Measurements from ENCODE around the gene MED25.

MED25 gene

DNA sequence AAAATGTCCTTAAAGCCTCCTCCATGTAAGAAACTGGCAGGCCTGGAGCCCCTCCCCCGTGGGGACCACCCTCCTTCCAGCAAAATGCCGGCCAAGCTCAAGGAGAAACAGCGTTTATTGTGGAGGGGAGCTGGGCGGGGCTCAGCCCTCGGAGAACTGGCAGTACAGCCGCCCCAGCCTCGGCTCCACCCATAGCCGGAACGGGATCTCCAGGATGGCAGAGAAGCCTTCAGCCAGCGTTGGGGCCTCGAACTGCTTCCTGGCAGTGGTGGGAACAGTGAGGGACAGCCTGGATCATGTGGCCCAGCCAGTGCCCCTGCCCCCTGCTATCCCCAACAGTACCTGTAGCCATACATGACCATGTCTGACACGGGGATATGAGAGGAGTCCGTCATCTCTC is 43.0 kb downstream of the MED25 start:
- in situ Hi-C loops (cut with HindIII; ENCODE audit: low pct_unique_long_range_greater_than_20kb, low sequenced_read_pairs), result no loop called here
- peak; percentile 47 for DNase-seq (ENCODE audit: low read depth in 1 of 2, low spot score in 1 of 2)
- no peak for TF ChIP-seq JUND (IDR thresholded peaks at IDR 0.05; ENCODE audit: low read depth)

DNA sequence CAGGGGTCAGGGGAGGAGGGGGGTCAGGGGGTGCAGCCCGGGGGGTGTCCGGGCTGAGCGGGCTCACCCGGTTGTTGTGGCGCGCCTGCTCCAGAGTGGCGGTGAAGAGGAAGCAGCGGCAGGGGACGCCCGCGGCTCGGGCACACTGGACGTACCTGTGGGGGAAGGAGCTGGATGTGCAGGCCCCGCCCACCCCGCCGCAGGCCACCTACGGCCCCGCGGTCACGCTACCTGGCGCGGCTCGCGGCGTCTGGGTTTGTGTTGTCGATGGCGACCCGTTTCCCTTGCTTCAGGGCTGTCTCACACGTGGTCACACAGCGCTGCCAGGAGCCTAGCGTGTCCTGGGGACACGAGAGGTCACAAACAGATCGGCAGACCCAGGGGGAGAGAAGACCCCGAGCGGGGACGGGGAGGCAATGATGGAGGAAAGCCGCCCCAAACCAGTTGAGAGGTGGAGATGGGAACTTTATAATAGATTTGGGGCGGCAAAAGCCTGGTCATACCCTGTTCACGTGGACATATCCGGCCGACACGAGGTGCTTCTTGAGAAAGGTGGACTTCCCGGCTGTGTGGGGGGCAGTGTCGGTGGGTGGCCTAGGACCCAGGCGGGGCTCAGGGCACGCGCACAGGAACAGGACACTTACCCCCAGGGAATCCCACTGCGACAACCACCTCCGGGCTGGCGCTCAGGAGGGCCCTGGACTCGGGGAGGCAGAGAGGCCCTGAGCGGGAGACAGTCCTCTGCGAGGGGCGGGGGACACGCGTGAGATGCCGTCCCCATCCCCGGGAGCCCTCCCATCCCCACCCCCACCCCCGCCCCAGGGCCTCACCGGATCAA is 43.7 kb downstream of the MED25 start:
- in situ Hi-C loops (cut with HindIII; ENCODE audit: low pct_unique_long_range_greater_than_20kb, low sequenced_read_pairs), result no loop called here

DNA sequence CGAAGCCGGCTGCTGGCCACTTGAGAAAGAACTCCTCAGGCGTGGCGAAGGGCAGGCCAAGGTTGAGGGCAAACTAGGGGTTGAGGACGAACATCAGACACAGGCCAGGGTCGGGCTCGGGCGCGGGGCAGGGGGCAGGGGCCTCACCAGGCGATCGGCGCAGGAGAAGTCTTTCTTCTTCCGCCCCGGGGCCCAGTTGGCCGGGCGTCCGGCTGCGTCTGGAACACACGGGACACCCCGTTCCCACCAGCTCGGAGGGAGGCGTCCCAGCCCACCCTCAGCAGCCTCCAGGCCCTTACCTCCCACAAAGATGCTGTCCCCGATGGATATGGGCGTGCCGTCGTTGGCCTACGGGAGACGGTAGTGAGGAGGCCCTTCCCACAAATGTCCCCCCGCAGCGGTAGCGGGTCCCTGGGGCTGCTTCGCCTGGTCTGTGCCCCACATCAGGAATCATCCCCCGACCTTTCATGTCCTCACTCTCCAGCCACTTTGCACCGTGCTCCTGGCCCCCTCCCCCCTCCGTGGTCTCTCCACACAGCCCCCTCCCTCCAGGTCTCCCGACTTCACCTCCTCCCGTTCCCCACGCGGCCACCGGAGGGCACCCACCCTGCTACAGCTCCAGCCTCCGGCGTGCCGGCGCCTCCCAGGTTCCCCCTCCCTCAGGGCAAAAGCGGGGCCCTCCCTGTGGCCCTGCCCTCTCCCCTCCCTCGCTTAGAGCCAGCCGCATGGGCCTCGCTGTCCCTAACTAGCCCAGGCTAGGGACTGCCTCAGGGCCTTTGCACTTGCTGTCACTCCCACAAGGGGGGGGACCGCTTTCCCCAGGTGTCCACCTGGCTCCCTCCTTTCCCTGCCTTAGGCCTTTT is 44.5 kb downstream of the MED25 start:
- DNase-seq (ENCODE audit: low read depth in 1 of 2, low spot score in 1 of 2), result no peak
- in situ Hi-C loops (cut with HindIII; ENCODE audit: low pct_unique_long_range_greater_than_20kb, low sequenced_read_pairs), result no loop called here
- TF ChIP-seq JUND (IDR thresholded peaks at IDR 0.05; ENCODE audit: low read depth), result no peak

More for the DNA sequence above, 43.7 kb downstream of the MED25 start:
- DNase-seq (ENCODE audit: low read depth in 1 of 2, low spot score in 1 of 2), result no peak
- TF ChIP-seq JUND (IDR thresholded peaks at IDR 0.05; ENCODE audit: low read depth), result no peak

DNA sequence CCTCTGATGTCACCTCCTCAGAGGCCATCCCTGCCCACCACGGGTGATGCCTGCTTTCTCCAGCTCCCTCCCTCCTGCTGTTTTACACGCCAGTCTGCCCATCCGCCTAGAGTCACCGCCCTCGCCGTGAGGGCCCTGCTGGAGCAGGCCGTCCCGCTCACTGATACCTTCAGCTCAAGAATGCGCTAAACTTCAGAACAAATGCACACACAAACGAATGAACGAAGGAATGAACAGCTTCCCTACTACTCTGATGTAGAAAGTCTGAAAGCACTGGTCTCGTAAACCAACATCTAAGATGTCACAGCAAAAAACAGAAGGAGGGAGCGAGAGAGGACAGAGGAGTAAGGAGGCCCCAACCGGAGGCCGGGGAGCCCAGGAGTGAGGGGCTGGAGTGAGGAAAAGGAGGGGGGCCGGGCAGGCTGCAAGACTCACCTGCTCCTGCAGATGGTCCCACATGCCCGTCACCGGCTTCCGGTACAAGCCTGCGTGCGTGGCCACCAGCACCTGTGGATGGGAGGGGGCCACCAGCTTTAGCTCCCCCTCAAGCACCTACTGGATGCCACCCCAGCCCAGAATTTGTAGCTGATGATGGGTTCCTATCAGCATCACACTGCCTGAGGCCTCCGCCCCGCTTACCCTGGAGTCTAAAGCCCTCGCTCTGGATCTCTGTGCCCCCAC is 45.3 kb downstream of the MED25 start:
- in situ Hi-C loops (cut with HindIII; ENCODE audit: low pct_unique_long_range_greater_than_20kb, low sequenced_read_pairs), result no loop called here
- no peak for DNase-seq (ENCODE audit: low read depth in 1 of 2, low spot score in 1 of 2)
- no peak for TF ChIP-seq JUND (IDR thresholded peaks at IDR 0.05; ENCODE audit: low read depth)

DNA sequence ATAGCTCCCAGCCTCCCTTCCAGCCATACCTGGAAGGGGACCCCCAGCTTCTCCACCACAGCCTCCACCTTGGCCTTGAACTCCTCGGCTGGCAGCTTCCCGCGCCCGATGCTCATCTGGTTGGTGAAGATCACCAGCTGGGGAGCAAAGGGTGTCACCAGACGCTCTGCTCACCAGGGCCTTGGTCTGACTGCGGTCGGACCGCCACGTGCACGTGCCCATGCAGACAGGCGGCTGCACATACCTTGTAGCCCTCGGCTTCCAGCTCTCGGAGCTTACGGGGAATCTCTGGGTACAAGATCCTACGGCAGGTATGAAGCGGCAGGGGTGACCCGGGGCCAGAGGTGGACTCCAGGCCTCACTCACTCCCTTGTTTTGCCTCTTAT is 45.8 kb downstream of the MED25 start:
- no peak for TF ChIP-seq JUND (IDR thresholded peaks at IDR 0.05; ENCODE audit: low read depth)
- in situ Hi-C loops (cut with HindIII; ENCODE audit: low pct_unique_long_range_greater_than_20kb, low sequenced_read_pairs), result no loop called here
- DNase-seq (ENCODE audit: low read depth in 1 of 2, low spot score in 1 of 2), result no peak

DNA sequence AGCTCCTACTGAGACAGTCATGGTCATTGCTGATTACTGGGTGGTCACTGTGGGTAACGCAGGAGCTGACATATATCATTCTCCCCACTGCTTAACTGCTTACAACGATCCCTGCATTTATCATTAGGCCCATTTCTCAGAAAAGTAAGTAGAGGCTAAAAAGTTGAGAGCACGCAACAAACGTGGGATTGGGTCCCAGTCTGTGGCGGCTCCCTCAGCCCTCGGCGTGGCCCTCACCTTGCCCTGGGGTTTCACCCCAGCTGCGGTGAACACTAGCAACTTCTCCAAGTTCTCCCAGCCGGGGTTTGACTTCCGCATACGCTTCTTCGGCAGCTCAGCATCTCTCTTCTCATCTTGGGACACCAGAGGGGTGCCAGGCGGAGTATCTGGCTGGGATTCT is 46.8 kb downstream of the MED25 start:
- no peak for TF ChIP-seq JUND (IDR thresholded peaks at IDR 0.05; ENCODE audit: low read depth)
- in situ Hi-C loops (cut with HindIII; ENCODE audit: low pct_unique_long_range_greater_than_20kb, low sequenced_read_pairs), result no loop called here
- no peak for DNase-seq (ENCODE audit: low read depth in 1 of 2, low spot score in 1 of 2)

GRCh38 chr19:49866933-49867782 is 49.1 kb downstream of the MED25 start, which contains the start of gene PNKP:
TSS of gene PNKP (minus strand) at chr19:49867576. CDS start at chr19:49867204, 372 bp downstream.
- peak; percentile 82 to 89 for DNase-seq (ENCODE audit: low read depth in 1 of 2, low spot score in 1 of 2)
- no peak for TF ChIP-seq JUND (IDR thresholded peaks at IDR 0.05; ENCODE audit: low read depth)
- in situ Hi-C loops (cut with HindIII; ENCODE audit: low pct_unique_long_range_greater_than_20kb, low sequenced_read_pairs), result no loop called here

DNA sequence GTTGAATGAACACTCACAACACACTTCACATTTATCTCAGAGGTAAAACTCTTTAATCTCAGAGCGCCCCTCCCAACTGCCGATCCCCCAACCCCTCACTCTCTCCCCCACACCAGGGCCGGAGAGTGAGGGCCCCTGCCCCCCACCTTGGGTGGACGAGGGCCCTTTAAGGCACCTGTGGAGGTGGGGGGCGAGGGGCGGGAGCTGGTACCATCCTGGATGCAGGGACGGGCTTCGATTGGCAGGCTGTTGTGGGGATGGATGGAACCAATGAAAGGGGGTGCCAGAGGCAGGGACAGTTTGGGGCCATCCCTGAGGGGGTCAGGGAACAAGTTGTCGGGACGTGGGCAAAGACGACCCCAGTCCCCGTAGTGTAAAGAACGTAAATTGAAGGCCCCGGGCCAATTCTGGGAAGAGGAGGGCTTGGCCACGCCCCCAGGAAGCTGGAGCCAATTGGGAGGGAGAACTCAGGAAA is 51.0 kb downstream of the MED25 start:
- DNase-seq (ENCODE audit: low read depth in 1 of 2, low spot score in 1 of 2), result no peak
- TF ChIP-seq JUND (IDR thresholded peaks at IDR 0.05; ENCODE audit: low read depth), result no peak
- in situ Hi-C loops (cut with HindIII; ENCODE audit: low pct_unique_long_range_greater_than_20kb, low sequenced_read_pairs), result no loop called here

- TF ChIP-seq JUND (IDR thresholded peaks at IDR 0.05; ENCODE audit: low read depth), result no peak
- DNase-seq (ENCODE audit: low read depth in 1 of 2, low spot score in 1 of 2), result peak; percentile 92 to 99
- in situ Hi-C loops (cut with HindIII; ENCODE audit: low pct_unique_long_range_greater_than_20kb, low sequenced_read_pairs), result no loop called here
Measured at GRCh38 chr19:49869484-49870308, 51.6 kb downstream of the MED25 start.

DNA sequence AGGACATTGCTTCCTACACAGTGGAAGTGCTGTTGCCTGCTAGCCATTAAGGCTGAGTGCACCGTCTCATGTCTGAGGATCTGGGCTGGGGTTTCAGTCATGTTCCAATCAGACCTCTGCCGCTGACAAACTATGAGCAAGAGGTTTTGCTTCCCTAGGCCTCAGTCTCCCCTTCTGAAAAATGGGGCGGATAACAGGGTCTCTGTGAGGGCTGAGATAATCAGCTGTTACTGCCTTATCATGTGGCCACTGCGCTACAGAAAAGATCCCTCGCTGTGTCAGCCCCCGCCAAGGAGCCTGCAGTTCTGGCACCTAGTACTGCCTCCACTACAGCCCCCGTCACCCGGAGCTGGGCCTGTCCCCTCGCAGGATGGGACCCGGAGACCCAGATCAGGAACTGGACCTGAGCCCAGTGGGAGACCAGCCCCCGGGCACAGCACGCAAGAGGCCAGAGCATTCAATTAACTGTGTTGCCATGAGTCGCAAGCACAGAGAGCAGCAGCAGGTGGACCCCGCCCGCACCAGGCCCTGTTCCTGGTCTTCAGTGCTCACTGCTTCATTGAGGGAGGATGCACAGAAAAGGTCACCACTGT is 52.3 kb downstream of the MED25 start:
- no peak for DNase-seq (ENCODE audit: low read depth in 1 of 2, low spot score in 1 of 2)
- no peak for TF ChIP-seq JUND (IDR thresholded peaks at IDR 0.05; ENCODE audit: low read depth)
- in situ Hi-C loops (cut with HindIII; ENCODE audit: low pct_unique_long_range_greater_than_20kb, low sequenced_read_pairs), result no loop called here

Measured in T47D (cell line).